Neuron (in vitro differentiated cells): Measurements from ENCODE around the gene PANK1.

Experiments used
- H2AFZ ChIP-seq: one replicate; pipeline ENCODE4 v1.6.1; 2013; ENCODE audit warnings: low read depth, mild to moderate bottlenecking, inconsistent platforms, low read length, moderate library complexity
- H3K27me3 ChIP-seq: one replicate; pipeline ENCODE4 v1.6.1; 2013; ENCODE audit warnings: low read length; ENCODE audit not compliant: insufficient read depth
- H3K36me3 ChIP-seq: one replicate; pipeline ENCODE4 v1.6.1; 2013; ENCODE audit warnings: low read length; ENCODE audit not compliant: insufficient read depth
- H3K4me1 ChIP-seq: one replicate; pipeline ENCODE4 v1.6.1; 2013; ENCODE audit warnings: low read length; ENCODE audit not compliant: insufficient read depth
- H3K4me3 ChIP-seq: 2 replicates; pipeline ENCODE4 v1.5.1; 2013; ENCODE audit warnings: mild to moderate bottlenecking, low read length, moderate library complexity
- H3K9me3 ChIP-seq: one replicate; pipeline ENCODE4 v1.6.1; 2013; ENCODE audit warnings: low read length

Gene PANK1

DNA sequence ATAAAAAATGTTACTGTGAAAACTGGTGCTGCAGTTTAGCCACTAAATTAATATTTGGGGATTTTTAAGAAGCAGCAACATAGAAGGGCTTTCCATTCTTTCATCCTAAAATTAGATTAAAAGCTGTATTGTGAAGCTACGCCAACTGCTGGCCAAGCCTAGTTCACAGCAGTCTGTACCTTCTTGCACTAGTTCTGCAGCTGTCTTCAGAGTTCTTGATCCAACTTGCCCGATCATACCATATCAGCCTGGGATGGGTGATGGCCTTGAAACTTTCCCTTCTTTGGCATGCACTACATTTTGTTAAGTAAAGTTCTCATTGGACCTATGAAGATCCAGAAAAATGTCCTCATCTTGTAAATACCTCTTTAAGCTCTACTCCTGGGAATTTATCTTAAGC lies 20.3 kb upstream of the PANK1 start:
- Histone ChIP-seq H3K9me3 (no peaks in the 10 kb centered on the region), H3K4me1 (no peaks in the 10 kb centered on the region), H3K36me3 (no peaks in the 10 kb centered on the region), H2AFZ (no peak overlapping the region), H3K27me3 (no peaks in the 10 kb centered on the region), H3K4me3 (no peak overlapping the region)

GRCh38 chr10:89664203-89664602 lies 19.2 kb upstream of the PANK1 start:
- no peak overlapping the region for H3K4me3 ChIP-seq
- H3K4me1 ChIP-seq: no peaks in the 10 kb centered on the region
- H2AFZ ChIP-seq: no peak overlapping the region
- no peaks in the 10 kb centered on the region for H3K36me3 ChIP-seq
- H3K9me3 ChIP-seq: no peaks in the 10 kb centered on the region
- H3K27me3 ChIP-seq: no peaks in the 10 kb centered on the region

DNA sequence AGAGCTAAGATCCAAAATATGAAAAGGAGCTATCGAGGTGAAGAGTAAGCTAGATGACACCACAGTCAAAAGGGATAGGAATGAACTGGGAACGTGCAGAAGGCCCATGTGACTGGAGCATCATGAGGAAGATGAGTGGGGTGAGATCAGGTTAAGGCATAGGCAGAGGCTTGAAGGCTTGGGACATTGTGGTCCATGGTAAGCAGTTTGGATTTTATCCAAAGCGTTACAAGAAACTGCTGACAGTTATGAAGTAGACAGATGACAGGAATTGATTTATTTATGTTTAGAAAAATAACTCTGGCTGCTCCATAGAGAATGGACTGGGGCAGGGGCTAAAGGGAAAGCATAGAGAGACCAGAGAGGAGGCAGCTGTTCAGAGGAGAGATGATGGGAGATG lies 18.1 kb upstream of the PANK1 start:
- Histone ChIP-seq H3K4me3 (no peak overlapping the region), H3K9me3 (no peaks in the 10 kb centered on the region), H2AFZ (no peak overlapping the region), H3K4me1 (no peaks in the 10 kb centered on the region), H3K27me3 (no peaks in the 10 kb centered on the region), H3K36me3 (no peaks in the 10 kb centered on the region)

GRCh38 chr10:89662596-89662995 lies 17.6 kb upstream of the PANK1 start:
- Histone ChIP-seq H3K36me3 (no peaks in the 10 kb centered on the region), H3K4me3 (no peak overlapping the region), H3K27me3 (no peaks in the 10 kb centered on the region), H3K4me1 (no peaks in the 10 kb centered on the region), H3K9me3 (no peaks in the 10 kb centered on the region), H2AFZ (no peak overlapping the region)

- no peak overlapping the region for H2AFZ ChIP-seq
- H3K9me3 ChIP-seq: no peaks in the 10 kb centered on the region
- no peak overlapping the region for H3K4me3 ChIP-seq
- no peaks in the 10 kb centered on the region for H3K27me3 ChIP-seq
- H3K4me1 ChIP-seq: no peaks in the 10 kb centered on the region
- no peaks in the 10 kb centered on the region for H3K36me3 ChIP-seq
These were observed 14.4 kb upstream of the PANK1 start for GRCh38 chr10:89659143-89660131.

DNA sequence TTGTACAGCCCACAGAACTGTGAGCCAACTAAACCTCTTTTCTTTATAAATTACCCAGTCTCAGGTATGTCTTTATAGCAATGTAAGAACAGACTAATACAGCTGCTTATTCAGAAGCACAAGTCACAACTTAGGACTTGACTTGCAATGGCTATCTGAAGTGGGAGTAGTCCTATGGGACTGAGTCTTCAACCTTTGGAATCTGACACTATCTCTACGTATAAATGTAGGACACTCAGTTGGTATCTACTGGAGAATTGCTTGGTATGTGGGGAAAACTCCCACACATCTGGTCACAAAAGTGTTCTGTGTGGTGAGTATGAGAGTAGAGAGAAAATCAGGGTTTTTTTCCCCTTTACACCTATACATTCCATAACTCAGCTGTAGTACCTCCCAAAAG lies 12.3 kb upstream of the PANK1 start:
- no peaks in the 10 kb centered on the region for H3K36me3 ChIP-seq
- H3K4me1 ChIP-seq: no peaks in the 10 kb centered on the region
- H3K27me3 ChIP-seq: no peaks in the 10 kb centered on the region
- no peak overlapping the region for H2AFZ ChIP-seq
- no peaks in the 10 kb centered on the region for H3K9me3 ChIP-seq
- H3K4me3 ChIP-seq: no peak overlapping the region

GRCh38 chr10:89655722-89656121 lies 10.7 kb upstream of the PANK1 start:
- no peaks in the 10 kb centered on the region for H3K9me3 ChIP-seq
- H2AFZ ChIP-seq: no peak overlapping the region

DNA sequence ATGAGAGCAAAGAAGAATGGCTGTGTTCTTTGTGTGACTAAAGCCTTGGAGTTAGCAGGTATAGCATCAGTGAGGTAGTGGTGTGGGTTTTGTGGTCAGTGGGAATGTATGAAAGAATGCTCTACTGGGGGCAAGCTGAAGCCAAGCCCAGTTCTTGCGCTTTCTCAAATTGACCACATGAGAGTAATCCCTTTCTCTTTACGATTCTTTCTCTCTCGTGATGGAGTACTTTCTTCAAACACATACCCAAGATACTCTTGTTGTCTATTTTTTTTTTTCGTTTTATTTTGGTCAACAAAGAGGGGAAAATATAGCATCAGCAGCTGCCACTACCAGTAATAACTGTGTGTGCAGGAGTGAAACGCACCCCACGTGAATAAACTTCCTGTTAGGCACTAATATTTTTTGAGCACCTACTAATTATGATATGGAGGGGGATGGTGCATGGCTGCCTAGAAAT lies 8.4 kb upstream of the PANK1 start:
- H3K36me3 ChIP-seq: no peaks in the 10 kb centered on the region
- H3K4me3 ChIP-seq: no peak overlapping the region
- no peaks in the 10 kb centered on the region for H3K4me1 ChIP-seq
- peaks cover 2% of the 10 kb centered on the region for H3K9me3 ChIP-seq
- H3K27me3 ChIP-seq: no peaks in the 10 kb centered on the region
- no peak overlapping the region for H2AFZ ChIP-seq

More at GRCh38 chr10:89655722-89656121, 10.7 kb upstream of the PANK1 start:
- Histone ChIP-seq H3K4me3 (no peak overlapping the region), H3K4me1 (no peaks in the 10 kb centered on the region), H3K36me3 (no peaks in the 10 kb centered on the region), H3K27me3 (no peaks in the 10 kb centered on the region)

DNA sequence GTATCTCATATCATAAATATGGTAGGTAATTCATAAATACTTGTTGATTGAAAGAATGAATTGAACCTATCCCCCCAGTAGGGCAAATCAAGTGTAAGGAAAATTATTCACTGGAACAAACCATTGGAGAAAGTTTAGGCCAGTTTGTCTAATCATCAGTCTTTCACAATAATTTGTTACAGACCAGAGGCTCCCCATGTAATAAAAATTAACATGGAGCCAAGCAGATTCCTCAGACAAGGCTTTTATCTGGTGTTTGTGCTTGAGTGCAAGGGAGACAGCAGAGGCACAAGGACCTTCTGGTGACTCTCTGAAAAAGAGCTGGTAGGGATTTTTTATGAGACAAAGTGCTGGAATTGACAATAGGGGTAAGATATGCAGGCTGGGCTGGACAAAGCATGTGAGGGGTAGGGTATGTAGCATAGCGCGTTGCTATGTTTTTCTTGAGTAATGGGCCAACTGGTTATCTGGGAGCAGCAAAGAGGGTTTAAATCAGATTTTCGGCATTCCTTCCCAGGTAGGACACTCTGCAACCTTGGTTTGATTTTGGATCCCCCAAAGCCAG lies 7.8 kb upstream of the PANK1 start:
- Histone ChIP-seq H3K36me3 (no peaks in the 10 kb centered on the region), H3K27me3 (no peaks in the 10 kb centered on the region), H3K4me1 (no peaks in the 10 kb centered on the region), H3K4me3 (no peak overlapping the region), H2AFZ (no peak overlapping the region), H3K9me3 (peaks cover 2% of the 10 kb centered on the region)

DNA sequence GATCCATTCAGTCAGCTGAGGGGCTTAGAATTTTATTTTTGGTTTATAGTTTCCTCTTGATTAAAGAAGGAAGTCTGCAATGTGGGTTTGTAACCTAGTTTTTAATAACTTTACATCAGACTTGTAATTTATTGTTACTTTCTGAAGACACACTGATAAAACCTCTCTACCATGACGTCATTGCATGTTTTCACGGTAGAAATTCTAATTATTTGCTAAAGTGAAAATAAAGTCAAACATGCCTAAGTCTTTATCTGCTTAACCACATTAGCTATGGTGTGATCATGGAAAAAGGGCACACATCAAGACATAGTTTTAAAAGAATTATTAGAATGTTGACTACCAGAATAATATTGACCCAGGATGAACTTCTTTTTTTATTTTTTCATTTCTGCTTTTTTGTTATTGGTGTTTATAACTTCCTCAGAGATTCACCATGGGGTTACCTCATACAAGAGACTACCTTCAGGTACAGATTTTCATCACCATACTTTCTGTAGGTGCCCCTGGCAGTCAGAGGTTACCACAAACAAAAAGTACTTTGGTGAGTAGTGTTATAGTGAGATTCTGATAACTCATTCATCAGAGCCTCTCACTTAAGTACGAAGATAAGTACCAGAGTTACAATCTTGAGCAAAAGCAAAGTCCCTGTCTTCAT lies 7.0 kb upstream of the PANK1 start:
- H3K4me1 ChIP-seq: no peaks in the 10 kb centered on the region
- H2AFZ ChIP-seq: no peak overlapping the region
- no peaks in the 10 kb centered on the region for H3K36me3 ChIP-seq
- H3K9me3 ChIP-seq: peaks cover 2% of the 10 kb centered on the region
- no peaks in the 10 kb centered on the region for H3K27me3 ChIP-seq
- no peak overlapping the region for H3K4me3 ChIP-seq

- Histone ChIP-seq H3K27me3 (no peaks in the 10 kb centered on the region), H2AFZ (no peak overlapping the region), H3K36me3 (no peaks in the 10 kb centered on the region), H3K4me3 (no peak overlapping the region), H3K9me3 (peaks cover 2% of the 10 kb centered on the region), H3K4me1 (peaks cover under 1% of the 10 kb centered on the region)
These were observed 6.3 kb upstream of the PANK1 start for GRCh38 chr10:89651205-89651915.

GRCh38 chr10:89649051-89649450 lies 4.0 kb upstream of the PANK1 start:
- Histone ChIP-seq H3K4me1 (peaks cover 7% of the 10 kb centered on the region), H3K36me3 (no peaks in the 10 kb centered on the region), H3K9me3 (peaks cover 2% of the 10 kb centered on the region), H3K4me3 (no peak overlapping the region), H3K27me3 (no peaks in the 10 kb centered on the region), H2AFZ (no peak overlapping the region)

DNA sequence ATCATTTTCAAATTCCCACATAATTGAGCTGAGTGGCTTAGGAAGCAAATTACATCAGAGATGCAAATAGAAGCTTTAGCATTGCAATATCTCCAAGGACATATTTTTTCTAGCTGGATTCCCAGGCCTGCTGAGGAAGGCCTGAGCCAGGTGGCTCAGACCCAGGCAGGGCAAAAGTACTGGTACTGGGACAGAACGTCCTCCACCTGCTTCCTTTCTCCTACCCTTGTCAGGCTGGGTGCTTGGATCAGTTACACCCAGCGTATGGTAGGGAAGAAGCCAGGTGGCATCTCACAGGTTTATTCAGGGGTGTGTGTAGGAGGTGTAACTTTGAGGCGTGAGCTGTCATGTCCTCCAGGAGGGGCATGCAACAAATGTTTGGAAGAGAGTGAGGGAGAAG lies 3.0 kb upstream of the PANK1 start:
- H3K27me3 ChIP-seq: no peaks in the 10 kb centered on the region
- H3K4me1 ChIP-seq: peaks cover 7% of the 10 kb centered on the region
- no peak overlapping the region for H3K4me3 ChIP-seq
- H3K9me3 ChIP-seq: peaks cover 2% of the 10 kb centered on the region
- no peaks in the 10 kb centered on the region for H3K36me3 ChIP-seq
- H2AFZ ChIP-seq: no peak overlapping the region
